ENCODE measurements around the gene PTPRB.

DNA sequence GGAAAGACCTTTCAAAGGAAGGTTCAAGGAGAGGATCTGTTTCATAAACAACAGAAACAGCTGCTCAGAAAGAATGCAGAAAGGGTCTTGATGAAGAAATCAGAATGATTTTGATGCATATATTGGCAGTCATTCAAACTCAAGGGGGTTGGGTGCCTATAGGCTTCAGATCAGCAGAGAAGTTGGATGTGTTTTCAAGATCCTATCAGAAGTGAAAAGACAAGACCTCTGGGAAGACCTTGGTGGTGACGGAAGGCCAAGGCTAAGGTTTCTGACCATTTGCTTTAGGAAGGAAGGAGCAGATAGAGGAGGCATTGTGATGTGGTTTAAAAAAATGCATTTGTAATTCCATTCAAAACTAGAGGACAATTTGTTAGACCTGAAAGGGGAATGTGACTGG, 15.2 kb upstream of the PTPRB start:
- TF ChIP-seq, protein P1, sequence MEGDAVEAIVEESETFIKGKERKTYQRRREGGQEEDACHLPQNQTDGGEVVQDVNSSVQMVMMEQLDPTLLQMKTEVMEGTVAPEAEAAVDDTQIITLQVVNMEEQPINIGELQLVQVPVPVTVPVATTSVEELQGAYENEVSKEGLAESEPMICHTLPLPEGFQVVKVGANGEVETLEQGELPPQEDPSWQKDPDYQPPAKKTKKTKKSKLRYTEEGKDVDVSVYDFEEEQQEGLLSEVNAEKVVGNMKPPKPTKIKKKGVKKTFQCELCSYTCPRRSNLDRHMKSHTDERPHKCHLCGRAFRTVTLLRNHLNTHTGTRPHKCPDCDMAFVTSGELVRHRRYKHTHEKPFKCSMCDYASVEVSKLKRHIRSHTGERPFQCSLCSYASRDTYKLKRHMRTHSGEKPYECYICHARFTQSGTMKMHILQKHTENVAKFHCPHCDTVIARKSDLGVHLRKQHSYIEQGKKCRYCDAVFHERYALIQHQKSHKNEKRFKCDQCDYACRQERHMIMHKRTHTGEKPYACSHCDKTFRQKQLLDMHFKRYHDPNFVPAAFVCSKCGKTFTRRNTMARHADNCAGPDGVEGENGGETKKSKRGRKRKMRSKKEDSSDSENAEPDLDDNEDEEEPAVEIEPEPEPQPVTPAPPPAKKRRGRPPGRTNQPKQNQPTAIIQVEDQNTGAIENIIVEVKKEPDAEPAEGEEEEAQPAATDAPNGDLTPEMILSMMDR (IDR thresholded peaks at IDR 0.05; ENCODE audit: low read depth, low read length, poor library complexity, severe bottlenecking) = no peak
- no peak for TF ChIP-seq EZH2phosphoT487 (IDR thresholded peaks at IDR 0.05; ENCODE audit: borderline replicate concordance, low read length)

Data from DOHH2 (cell line).